Neuronal stem cell (in vitro differentiated cells): Measurements from ENCODE around the gene ARHGAP31.

ENCODE experiments used
- DNase-seq: peaks from one replicate; pipeline ENCODE4 v3.0.0-alpha.2; 2013; ENCODE audit warnings: low spot score
- H2AFZ ChIP-seq: one replicate; pipeline ENCODE4 v1.6.1; 2013; ENCODE audit warnings: mild to moderate bottlenecking, low read length, inconsistent platforms
- H2AK5ac ChIP-seq: 2 replicates; pipeline ENCODE4 v1.6.1; 2013; ENCODE audit warnings: low read depth, mild to moderate bottlenecking, inconsistent platforms, low read length, moderate library complexity, mixed read lengths
- H2BK120ac ChIP-seq: 2 replicates; pipeline ENCODE4 v1.6.1; 2013; ENCODE audit warnings: low read depth, mild to moderate bottlenecking, inconsistent platforms, low read length, moderate library complexity, mixed read lengths
- H2BK12ac ChIP-seq: one replicate; pipeline ENCODE4 v1.6.1; 2013; ENCODE audit warnings: low read length, inconsistent platforms
- H2BK15ac ChIP-seq: 2 replicates; pipeline ENCODE4 v1.6.1; 2013; ENCODE audit warnings: mild to moderate bottlenecking, low read length, inconsistent platforms, mixed read lengths
- H2BK5ac ChIP-seq: one replicate; pipeline ENCODE4 v1.6.1; 2013; ENCODE audit warnings: inconsistent platforms, mild to moderate bottlenecking, low read length, moderate library complexity
- H3K14ac ChIP-seq: one replicate; pipeline ENCODE4 v1.6.1; 2013; ENCODE audit warnings: low read length, inconsistent platforms
- H3K18ac ChIP-seq: 2 replicates; pipeline ENCODE4 v1.6.1; 2013; ENCODE audit warnings: low read length, inconsistent platforms
- H3K23ac ChIP-seq: 2 replicates; pipeline ENCODE4 v1.6.1; 2013; ENCODE audit warnings: low read depth, mild to moderate bottlenecking, mixed read lengths, low read length, inconsistent platforms; ENCODE audit not compliant: poor library complexity
- H3K27ac ChIP-seq: replicated peaks from 3 replicates; pipeline ENCODE4 v1.5.1; 2013; ENCODE audit warnings: low read length, inconsistent platforms
- H3K27me3 ChIP-seq, 3 experiments: 2 replicates each; pipeline ENCODE4 v1.6.1; 2013; ENCODE audit warnings: low read length in 3 of 3, mild to moderate bottlenecking in 2 of 3, inconsistent platforms in 1 of 3, low read depth in 1 of 3, mixed read lengths in 1 of 3, moderate library complexity in 1 of 3; ENCODE audit not compliant: control insufficient read depth in 3 of 3, insufficient read depth in 3 of 3
- H3K36me3 ChIP-seq, 2 donors: replicated peaks in 1 of 2; 2 replicates each; pipeline ENCODE4 v1.6.1; 2013; ENCODE audit warnings: low read length in 2 of 2; ENCODE audit not compliant: control insufficient read depth in 2 of 2, insufficient read depth in 2 of 2
- H3K4ac ChIP-seq: 2 replicates; pipeline ENCODE4 v1.6.1; 2013; ENCODE audit warnings: inconsistent platforms, mild to moderate bottlenecking, low read length, moderate library complexity
- H3K4me1 ChIP-seq, 2 donors: 1 replicate in 1 of 2; 2 replicates in 1 of 2; pipeline ENCODE4 v1.6.1; 2013; ENCODE audit warnings: low read length in 2 of 2, low read depth in 1 of 2; ENCODE audit not compliant: control insufficient read depth in 2 of 2, insufficient read depth in 1 of 2
- H3K4me2 ChIP-seq: one replicate; pipeline ENCODE4 v1.6.1; 2013; ENCODE audit warnings: mild to moderate bottlenecking, low read length, inconsistent platforms; ENCODE audit not compliant: insufficient read depth, poor library complexity, severe bottlenecking
- H3K4me3 ChIP-seq, 2 donors: 2 replicates each; pipeline ENCODE4 v1.5.1; 2013; ENCODE audit warnings: low read length in 2 of 2, mild to moderate bottlenecking in 2 of 2, inconsistent platforms in 1 of 2, moderate library complexity in 1 of 2
- H3K79me1 ChIP-seq: one replicate; pipeline ENCODE4 v1.6.1; 2013; ENCODE audit warnings: low read depth, mild to moderate bottlenecking, inconsistent platforms, low read length, moderate library complexity
- H3K9ac ChIP-seq: one replicate; pipeline ENCODE4 v1.6.1; 2013; ENCODE audit warnings: mild to moderate bottlenecking, low read depth, low read length, inconsistent platforms; ENCODE audit not compliant: poor library complexity
- H3K9me3 ChIP-seq, 2 donors: replicated peaks in 1 of 2; 2 replicates each; pipeline versions ENCODE3 to v1.6.1; 2013; ENCODE audit warnings: low read length in 2 of 2, mild to moderate bottlenecking in 2 of 2, inconsistent platforms in 1 of 2, low read depth in 1 of 2, mixed read lengths in 1 of 2, moderate library complexity in 1 of 2; ENCODE audit not compliant: control insufficient read depth in 2 of 2, insufficient read depth in 1 of 2
- H4K8ac ChIP-seq: one replicate; pipeline ENCODE4 v1.6.1; 2013; ENCODE audit warnings: low read depth, mild to moderate bottlenecking, inconsistent platforms, low read length, moderate library complexity
- H4K91ac ChIP-seq: one replicate; pipeline ENCODE4 v1.6.1; 2013; ENCODE audit warnings: low read length, low read depth, mild to moderate bottlenecking, inconsistent platforms; ENCODE audit not compliant: poor library complexity
- WGBS, 2 donors: extraction: QIAGEN DNeasy Blood & Tissue Kit; methylation state at CpG; one replicate each; pipeline ENCODE4 v1.1.7; 2013; ENCODE audit warnings: missing lambda C conversion rate in 2 of 2, mixed read lengths in 1 of 2; ENCODE audit not compliant: insufficient read length in 2 of 2, insufficient replicate concordance in 1 of 2; ENCODE audit errors: extremely low coverage in 2 of 2; 5-methylcytosine and 5-hydroxymethylcytosine counted together

Gene ARHGAP31

GRCh38 chr3:119288669-119289403 is 5.3 kb upstream of the ARHGAP31 start:
- Histone ChIP-seq H3K27ac (no peak overlapping the region), H2BK15ac (no peak overlapping the region), H3K27me3 (peaks cover 0 to 28% (median 0%) of the 10 kb centered on the region in 3 experiments), H3K14ac (peak overlapping the region; percentile 22), H3K79me1 (no peaks in the 10 kb centered on the region), H3K4ac (no peak overlapping the region), H3K9ac (no peak overlapping the region), H3K36me3 (no peaks in the 10 kb centered on the region), H3K18ac (no peak overlapping the region), H2BK120ac (no peak overlapping the region), H4K91ac (no peak overlapping the region), H2AFZ (no peak overlapping the region), H3K9me3 (peaks cover 4 to 6% of the 10 kb centered on the region in 2 donors), H3K4me1 (peaks cover 2 to 5% of the 10 kb centered on the region in 2 donors), H2BK5ac (no peak overlapping the region), H3K4me3 (no peak overlapping the region), H2BK12ac (no peak overlapping the region), H3K23ac (no peak overlapping the region), H4K8ac (no peak overlapping the region), H3K4me2 (no peak overlapping the region), H2AK5ac (peak overlapping the region; percentile 35)
- DNase-seq: no peak
- no CpG with 5 or more reads among the region's 3 CpGs for WGBS, 2 donors

- H3K36me3 ChIP-seq: no peaks in the 10 kb centered on the region
- no peak overlapping the region for H3K9ac ChIP-seq
Measured at GRCh38 chr3:119289404-119289770, 4.8 kb upstream of the ARHGAP31 start.

GRCh38 chr3:119290613-119291012 is 3.6 kb upstream of the ARHGAP31 start:
- DNase-seq: no peak
- no peaks in the 10 kb centered on the region for H3K36me3 ChIP-seq
- H3K18ac ChIP-seq: no peak overlapping the region
- no peak overlapping the region for H2BK120ac ChIP-seq
- no peak overlapping the region for H3K4me3 ChIP-seq
- no peak overlapping the region for H4K91ac ChIP-seq
- no peak overlapping the region for H3K4ac ChIP-seq
- H2BK15ac ChIP-seq: no peak overlapping the region
- no peak overlapping the region for H4K8ac ChIP-seq
- H3K27me3 ChIP-seq: peaks cover 0 to 28% (median 6%) of the 10 kb centered on the region in 3 experiments
- H3K4me1 ChIP-seq: peaks cover 4 to 5% of the 10 kb centered on the region in 2 donors
- H3K9me3 ChIP-seq: peaks cover 4 to 6% of the 10 kb centered on the region in 2 donors
- H3K14ac ChIP-seq: no peak overlapping the region
- no peak overlapping the region for H3K27ac ChIP-seq
- no peak overlapping the region for H2BK12ac ChIP-seq
- no peak overlapping the region for H3K4me2 ChIP-seq
- H2AFZ ChIP-seq: no peak overlapping the region
- H3K23ac ChIP-seq: no peak overlapping the region
- no peaks in the 10 kb centered on the region for H3K79me1 ChIP-seq
- H2BK5ac ChIP-seq: no peak overlapping the region
- no peak overlapping the region for H2AK5ac ChIP-seq
- H3K9ac ChIP-seq: no peak overlapping the region

More at GRCh38 chr3:119289404-119289770, 4.8 kb upstream of the ARHGAP31 start:
- no peak overlapping the region for H2BK5ac ChIP-seq
- H3K18ac ChIP-seq: no peak overlapping the region
- H3K27me3 ChIP-seq: peaks cover 0 to 28% (median 0%) of the 10 kb centered on the region in 3 experiments
- no peak overlapping the region for H2BK12ac ChIP-seq
- H3K4me2 ChIP-seq: no peak overlapping the region
- H4K8ac ChIP-seq: no peak overlapping the region
- peaks cover 2 to 5% of the 10 kb centered on the region in 2 donors for H3K4me1 ChIP-seq
- no peak for DNase-seq
- H3K4me3 ChIP-seq: no peak overlapping the region
- peaks cover 4 to 6% of the 10 kb centered on the region in 2 donors for H3K9me3 ChIP-seq
- H4K91ac ChIP-seq: no peak overlapping the region
- H2AK5ac ChIP-seq: peak overlapping the region; percentile 28
- no peaks in the 10 kb centered on the region for H3K79me1 ChIP-seq
- no peak overlapping the region for H2AFZ ChIP-seq
- H2BK15ac ChIP-seq: peak overlapping the region; percentile 7
- H2BK120ac ChIP-seq: no peak overlapping the region
- no peak overlapping the region for H3K14ac ChIP-seq
- H3K23ac ChIP-seq: no peak overlapping the region
- H3K27ac ChIP-seq: no peak overlapping the region
- WGBS, 2 donors: no CpG with 5 or more reads among the region's 2 CpGs
- H3K4ac ChIP-seq: no peak overlapping the region

GRCh38 chr3:119291062-119291700 is 3.0 kb upstream of the ARHGAP31 start:
- H4K8ac ChIP-seq: no peak overlapping the region
- no peaks in the 10 kb centered on the region for H3K36me3 ChIP-seq
- H3K4me1 ChIP-seq: peaks cover 4 to 9% of the 10 kb centered on the region in 2 donors
- no peak overlapping the region for H3K4ac ChIP-seq
- no peak overlapping the region for H3K27ac ChIP-seq
- no peak overlapping the region for H2BK12ac ChIP-seq
- H3K18ac ChIP-seq: no peak overlapping the region
- no peak overlapping the region for H2BK15ac ChIP-seq
- no peak overlapping the region for H4K91ac ChIP-seq
- no peaks in the 10 kb centered on the region for H3K79me1 ChIP-seq
- no peak overlapping the region for H3K23ac ChIP-seq
- H2BK5ac ChIP-seq: no peak overlapping the region
- DNase-seq: no peak
- H3K4me3 ChIP-seq: no peak overlapping the region
- H2BK120ac ChIP-seq: no peak overlapping the region
- H3K14ac ChIP-seq: no peak overlapping the region
- no peak overlapping the region for H2AK5ac ChIP-seq
- H3K4me2 ChIP-seq: no peak overlapping the region
- no peak overlapping the region for H2AFZ ChIP-seq
- WGBS, 2 donors: no CpG with 5 or more reads among the region's 7 CpGs
- peaks cover 4 to 6% of the 10 kb centered on the region in 2 donors for H3K9me3 ChIP-seq
- H3K27me3 ChIP-seq: peaks cover 0 to 28% (median 9%) of the 10 kb centered on the region in 3 experiments
- H3K9ac ChIP-seq: no peak overlapping the region
